NCI-H82 treated with DMSO at 0.1 percent for 48 hours (cell line): ENCODE measurements around the gene RNASE9.
"Not testable (repeated sequence)": the region's sequence is repeated elsewhere in the genome, so short reads cannot be mapped to it uniquely, and the experiment has no call there.

Experiments
- DNase-seq: peaks from one replicate; lab custom pipeline; 2025; ENCODE audit not compliant: unreplicated experiment; lab: John Stamatoyannopoulos, UW

The RNASE9 gene

DNA sequence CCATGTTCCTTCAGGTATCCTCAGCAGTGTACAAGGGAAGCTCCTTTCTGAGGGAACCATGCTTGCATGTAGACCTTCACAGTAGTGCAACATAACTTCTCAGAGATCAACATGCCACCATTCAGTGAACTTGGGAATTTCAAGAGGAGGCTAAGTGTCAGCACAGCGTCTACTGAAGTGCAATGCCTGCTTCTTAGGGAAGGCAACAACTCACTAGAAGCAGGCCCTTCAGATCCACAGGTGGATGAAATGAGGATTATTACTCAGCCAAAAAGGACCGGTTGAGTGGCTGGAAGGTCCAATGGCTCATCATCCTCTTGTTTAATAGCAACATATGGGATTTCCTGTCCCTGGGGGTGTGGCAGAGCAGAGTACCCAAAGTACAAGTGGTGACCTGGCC, 36.8 kb downstream of the RNASE9 start:
- no peak for DNase-seq

- no peak for DNase-seq
These were observed 38.5 kb downstream of the RNASE9 start for GRCh38 chr14:20522332-20522731.

- no peak for DNase-seq
These were observed 43.9 kb downstream of the RNASE9 start for GRCh38 chr14:20516921-20517320.

GRCh38 chr14:20515846-20516245, 45.0 kb downstream of the RNASE9 start:
- no peak for DNase-seq

GRCh38 chr14:20512177-20512905, 48.5 kb downstream of the RNASE9 start:
- DNase-seq = no peak

DNA sequence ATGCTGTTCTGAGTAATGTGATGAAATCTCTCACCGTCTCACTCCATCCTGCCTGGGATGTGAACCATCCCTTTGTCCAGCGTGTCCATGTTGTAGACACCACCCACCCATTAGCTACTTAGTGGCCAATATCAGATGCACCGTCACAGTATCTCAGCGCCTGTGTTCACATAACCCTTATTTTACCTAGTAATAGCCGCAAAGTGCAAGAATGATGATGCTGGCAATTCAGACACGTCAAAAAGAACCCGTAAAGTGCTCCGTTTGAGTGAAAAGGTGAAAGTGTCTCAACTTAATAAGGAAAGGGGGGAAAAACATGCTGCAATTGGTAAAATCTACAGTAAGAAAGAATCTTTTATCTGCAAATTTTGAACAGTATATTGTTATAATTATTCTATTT, 52.5 kb downstream of the RNASE9 start:
- no peak for DNase-seq

DNA sequence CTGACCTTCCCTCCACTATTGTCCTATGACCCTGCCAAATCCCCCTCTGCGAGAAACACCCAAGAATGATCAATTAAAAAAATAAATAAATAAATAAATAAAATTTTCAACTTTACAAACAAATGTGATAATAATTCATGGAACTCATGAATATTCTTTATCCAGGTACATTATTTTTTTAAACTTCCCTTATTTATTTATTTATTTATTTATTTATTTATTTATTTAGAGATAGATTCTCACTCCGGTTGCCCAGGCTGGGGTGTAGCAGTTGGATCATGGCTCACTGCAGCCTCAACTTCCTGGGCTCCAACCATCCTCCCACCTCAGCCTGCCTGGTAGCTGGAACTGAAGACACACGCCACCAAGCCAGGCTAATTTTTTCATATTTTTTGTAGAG, 53.3 kb downstream of the RNASE9 start:
- not testable (repeated sequence) for DNase-seq

GRCh38 chr14:20506752-20507151, 54.1 kb downstream of the RNASE9 start:
- not testable (repeated sequence) for DNase-seq

DNA sequence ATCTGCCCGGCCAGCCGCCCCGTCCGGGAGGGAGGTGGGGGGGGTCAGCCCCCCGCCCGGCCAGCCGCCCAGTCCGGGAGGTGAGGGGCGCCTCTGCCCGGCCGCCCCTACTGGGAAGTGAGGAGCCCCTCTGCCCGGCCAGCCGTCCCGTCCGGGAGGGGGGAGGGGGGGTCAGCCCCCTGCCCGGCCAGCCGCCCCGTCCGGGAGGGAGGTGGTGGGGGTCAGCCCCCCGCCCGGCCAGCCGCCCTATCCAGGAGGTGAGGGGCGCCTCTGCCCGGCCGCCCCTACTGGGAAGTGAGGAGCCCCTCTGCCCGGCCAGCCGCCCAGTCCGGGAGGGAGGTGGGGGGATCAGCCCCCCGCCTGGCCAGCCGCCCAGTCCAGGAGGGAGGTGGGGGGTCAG, 54.6 kb downstream of the RNASE9 start:
- not testable (repeated sequence) for DNase-seq
